22Rv1 (cell line): ENCODE results near the gene RAPGEF4.

Experiments used
- CTCF ChIP-seq: fragments of 450-650 bp; IDR thresholded peaks from 2 replicates; pipeline ENCODE4 v1.5.1; 2017; ENCODE audit warnings: mild to moderate bottlenecking
- ZFX ChIP-seq: fragments of 450-650 bp; IDR thresholded peaks from 2 replicates; pipeline ENCODE4 v1.6.1; 2017; ENCODE audit warnings: antibody characterized with exemption, borderline replicate concordance

- TF ChIP-seq CTCF (no peak), ZFX (no peak)
These were observed 134.8 kb downstream of the RAPGEF4 start for GRCh38 chr2:172870396-172870795.
